Skin of body (tissue), 2 donors: ENCODE measurements around the gene NFIC. TPM values are rescaled to one million over a fixed set of nuclear protein-coding genes. Genes with fewer than 3 reads are reported as not detected.

Experiments
- DNase-seq: peaks from one replicate; lab custom pipeline; 2025; lab: John Stamatoyannopoulos, UW
- total RNA-seq: library from RNA; depleted of rRNA; stranded (reverse); fragments of >200 nt; gene quantifications from one replicate; pipeline ENCODE4 v1.2.3, GENCODE V29; 2014

NFIC gene
- total RNA-seq, 1 donor from 2014 or later: 27.6 TPM

- DNase-seq: no peak
Measured at GRCh38 chr19:3465552-3465951, 99.2 kb downstream of the NFIC start.

GRCh38 chr19:3466635-3467034 lies 100.3 kb downstream of the NFIC start:
- no peak for DNase-seq

DNA sequence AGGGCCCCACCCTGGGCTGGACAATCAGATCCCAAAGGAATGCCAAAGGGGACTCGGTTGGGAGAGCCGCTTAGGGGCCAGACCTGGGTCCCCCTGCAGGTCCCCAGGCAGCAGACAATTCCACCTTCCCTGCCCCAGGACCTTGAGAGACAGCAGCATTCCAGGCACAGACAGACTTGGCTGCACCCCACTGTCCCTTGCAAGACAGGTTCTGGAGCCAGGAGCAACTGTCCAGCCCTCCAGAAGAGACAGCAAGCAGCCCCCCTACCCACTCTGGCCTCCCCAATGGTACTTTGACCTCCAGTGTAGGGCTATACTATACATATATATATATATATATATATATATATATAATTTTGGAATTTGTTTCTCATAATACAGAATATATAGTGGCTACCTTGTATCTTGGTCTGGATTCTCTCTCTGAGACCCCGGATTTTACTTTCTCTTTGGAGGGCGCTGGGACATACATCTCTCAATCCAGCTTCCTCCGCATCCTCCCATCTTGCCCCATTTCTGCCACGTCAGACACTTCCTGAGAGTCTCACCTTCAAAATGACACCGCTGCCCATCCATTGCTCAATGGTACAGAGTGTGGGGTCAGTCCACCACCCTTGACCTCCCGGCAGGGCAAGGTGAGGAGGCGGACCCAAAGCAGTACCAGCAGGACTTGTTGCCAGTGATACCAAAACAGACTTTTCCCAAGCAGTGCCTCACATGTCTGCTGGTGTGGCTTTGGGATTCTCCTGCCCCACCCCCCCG lies 101.2 kb downstream of the NFIC start:
- DNase-seq: no peak

DNA sequence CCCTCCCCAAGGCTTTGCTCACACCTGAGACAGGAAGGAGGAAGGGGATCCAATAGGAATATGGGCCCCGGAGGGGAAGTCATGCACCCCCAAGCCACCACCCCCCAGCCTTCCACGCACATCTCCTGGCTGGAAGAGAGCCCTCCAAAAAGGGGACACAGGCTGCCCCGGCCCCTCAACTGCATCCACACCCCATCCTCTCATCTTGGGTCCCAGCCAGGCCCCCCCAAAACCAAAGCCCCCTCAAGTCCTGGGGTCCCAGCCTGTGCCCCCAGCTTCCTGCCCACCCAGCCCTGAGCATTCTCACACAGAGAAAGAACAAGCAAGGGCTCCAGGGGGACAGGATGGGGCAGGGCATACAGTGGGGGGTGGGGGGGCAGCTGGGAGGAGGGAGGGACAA lies 101.8 kb downstream of the NFIC start:
- DNase-seq: no peak

DNA sequence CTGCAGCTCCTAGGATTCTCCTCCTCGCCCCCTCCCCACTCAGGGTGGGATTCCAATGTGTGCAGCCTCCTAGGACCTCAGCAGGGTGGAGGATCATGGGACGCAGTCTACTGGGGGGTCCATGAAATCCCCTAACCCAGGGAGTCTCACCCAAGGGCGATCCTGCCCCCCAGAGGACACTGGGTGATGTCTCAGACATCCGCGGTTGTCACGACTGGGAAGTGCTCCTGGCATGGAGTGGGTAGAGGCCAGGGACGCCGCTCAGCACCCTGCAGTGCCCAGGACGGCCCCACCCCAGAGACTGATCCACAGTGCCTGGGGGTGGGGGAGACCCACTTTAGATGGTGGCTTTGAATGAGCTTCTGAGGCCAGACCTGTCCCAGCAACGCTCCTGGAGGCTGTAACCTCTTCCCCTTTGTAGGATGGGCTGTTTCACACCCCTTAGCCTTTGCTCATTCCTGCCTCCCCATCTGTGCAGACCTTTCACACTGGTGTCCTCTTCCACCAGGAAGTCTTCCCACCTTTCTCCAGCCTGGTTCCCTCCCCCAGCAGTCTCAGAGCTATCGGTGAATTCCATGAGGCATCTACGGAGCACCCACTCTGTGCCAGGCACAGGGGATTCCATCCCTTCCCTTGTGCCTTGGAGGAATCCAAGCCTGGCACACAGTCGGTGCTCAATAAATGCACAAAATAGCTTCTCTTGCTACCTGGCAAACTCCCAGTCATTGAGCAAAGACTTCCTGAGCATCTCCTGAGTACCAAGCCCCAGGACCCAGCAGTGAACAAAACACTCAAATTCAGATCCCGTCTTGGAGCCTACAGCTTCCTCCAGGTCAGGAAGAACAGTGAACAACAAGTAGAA lies 103.5 kb downstream of the NFIC start:
- DNase-seq: no peak

DNA sequence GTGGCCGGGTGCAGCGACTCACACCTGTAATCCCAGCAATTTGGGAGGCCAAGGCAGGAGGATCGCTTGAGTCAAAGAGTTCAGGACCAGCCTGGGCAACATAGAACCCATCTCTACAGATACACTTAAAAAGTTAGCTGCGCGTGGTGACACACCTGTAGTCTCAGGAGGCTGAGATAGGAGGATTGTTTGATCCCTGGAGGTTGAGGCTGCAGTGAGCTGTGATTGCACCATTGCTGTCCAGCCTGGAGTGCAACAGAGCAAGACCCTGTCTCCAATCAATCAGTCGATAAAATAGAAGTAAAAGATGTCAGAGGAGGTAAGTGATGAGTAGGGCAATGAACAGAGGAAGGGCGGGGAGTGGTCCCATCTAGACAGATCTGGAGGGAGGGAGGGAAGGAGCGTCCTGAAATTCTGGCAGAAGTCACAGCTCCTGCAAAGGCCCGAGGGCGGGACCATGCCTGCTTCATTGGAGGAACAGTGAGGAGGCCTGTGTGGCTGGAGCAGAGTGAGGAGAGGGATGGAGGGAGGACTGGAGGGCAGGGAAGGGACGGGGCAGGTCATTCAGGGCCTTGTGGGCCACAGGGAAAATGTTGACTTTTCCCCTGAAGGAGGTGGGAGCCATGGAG lies 104.2 kb downstream of the NFIC start:
- no peak for DNase-seq

GRCh38 chr19:3471954-3472655 lies 105.7 kb downstream of the NFIC start:
- no peak for DNase-seq

GRCh38 chr19:3474010-3474409 lies 107.6 kb downstream of the NFIC start:
- DNase-seq: no peak

- no peak for DNase-seq
Measured at GRCh38 chr19:3474614-3475013, 108.2 kb downstream of the NFIC start.

GRCh38 chr19:3475449-3475848 lies 109.1 kb downstream of the NFIC start:
- no peak for DNase-seq

DNA sequence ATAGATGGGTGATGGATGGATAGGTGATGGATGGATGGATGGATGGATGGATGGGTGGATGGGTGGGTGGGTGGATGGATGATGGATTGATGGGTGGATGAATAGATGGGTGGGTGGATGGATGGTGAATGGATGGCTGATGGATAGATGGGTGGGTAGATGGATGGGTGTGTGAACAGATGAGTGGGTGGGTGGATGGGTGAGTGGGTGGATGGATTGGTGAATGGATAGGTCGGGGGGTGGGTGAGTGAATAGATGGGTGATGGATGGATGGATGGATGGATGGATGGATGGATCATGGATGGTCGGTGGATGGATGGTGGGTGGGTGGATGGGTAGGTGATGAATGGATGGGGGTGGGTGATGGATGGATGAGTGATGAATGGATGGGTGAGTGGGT lies 110.4 kb downstream of the NFIC start:
- no peak for DNase-seq

DNA sequence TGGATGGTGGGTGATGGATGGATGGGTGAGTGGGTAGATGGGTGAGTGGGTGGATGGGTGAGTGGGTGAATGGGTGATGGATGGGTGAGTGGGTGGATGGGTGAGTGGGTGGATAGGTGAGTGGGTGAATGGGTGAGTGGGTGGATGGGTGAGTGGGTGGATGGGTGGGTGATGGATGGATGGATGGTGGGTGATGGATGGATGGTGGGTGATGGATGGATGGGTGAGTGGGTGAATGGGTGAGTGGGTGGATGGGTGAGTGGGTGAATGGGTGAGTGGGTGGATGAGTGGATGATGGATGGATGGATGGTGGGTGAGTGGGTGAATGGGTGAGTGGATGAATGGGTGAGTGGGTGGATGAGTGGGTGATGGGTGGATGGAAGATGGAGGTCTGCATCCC lies 111.1 kb downstream of the NFIC start:
- no peak for DNase-seq

- no peak for DNase-seq
Measured at GRCh38 chr19:3477951-3478350, 111.6 kb downstream of the NFIC start.

GRCh38 chr19:3478409-3479176 lies 112.2 kb downstream of the NFIC start:
- DNase-seq: no peak

GRCh38 chr19:3479177-3479833 lies 112.9 kb downstream of the NFIC start:
- DNase-seq: no peak

GRCh38 chr19:3479834-3480215 lies 113.4 kb downstream of the NFIC start:
- no peak for DNase-seq

DNA sequence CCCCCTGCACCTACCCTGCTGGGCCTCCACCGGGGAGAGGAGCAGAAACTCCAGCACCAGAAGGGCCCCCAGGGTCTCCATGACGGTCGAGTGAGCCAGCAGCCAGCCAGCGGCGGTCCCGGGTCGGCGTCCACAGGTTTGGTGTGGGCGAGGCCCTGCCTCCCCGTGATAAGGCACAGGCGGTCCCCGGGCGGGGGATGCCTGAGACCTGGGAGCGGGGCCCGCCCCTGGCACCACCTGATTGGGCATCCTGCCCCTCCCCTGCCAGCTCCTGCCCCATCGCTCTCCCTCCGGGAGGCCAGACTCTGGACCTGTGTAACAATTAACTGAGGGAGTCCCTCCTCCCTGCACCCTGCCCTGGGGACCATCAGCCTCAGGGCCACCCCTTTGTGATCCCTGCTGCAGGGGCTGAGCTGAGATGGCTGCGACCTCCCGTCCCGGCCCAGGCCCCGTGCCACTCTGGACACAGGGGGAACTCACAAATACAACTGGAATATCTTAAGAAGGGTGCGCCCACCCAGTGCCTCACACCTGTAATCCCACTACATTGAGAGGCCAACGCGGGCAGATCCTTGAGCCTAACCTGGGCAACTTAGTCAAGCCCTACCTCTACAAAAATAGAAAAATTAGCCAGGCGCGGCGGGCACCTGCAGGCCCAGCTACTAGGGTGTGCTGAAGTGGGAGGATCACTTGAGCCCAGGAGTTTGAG lies 114.2 kb downstream of the NFIC start, which contains the start of gene SMIM24:
Gene SMIM24, minus strand, starts transcription at position 143 of the 709 bp plus-strand sequence. Its CDS starts 62 bp downstream, at position 81.
- no peak for DNase-seq

- DNase-seq: no peak
Measured at GRCh38 chr19:3481241-3482090, 115.1 kb downstream of the NFIC start.
